ENCODE results near the gene LSAMP. TPM values are rescaled to one million over a fixed set of nuclear protein-coding genes. Genes with fewer than 3 reads are reported as not detected.

Gene LSAMP
- total and polyA plus RNA-seq, 2 experiments from 2014 or later: 2.0 to 2.9 TPM

GRCh38 chr3:116198087-116198486 is 247.2 kb downstream of the LSAMP start (continued):
- TF ChIP-seq, protein P1, sequence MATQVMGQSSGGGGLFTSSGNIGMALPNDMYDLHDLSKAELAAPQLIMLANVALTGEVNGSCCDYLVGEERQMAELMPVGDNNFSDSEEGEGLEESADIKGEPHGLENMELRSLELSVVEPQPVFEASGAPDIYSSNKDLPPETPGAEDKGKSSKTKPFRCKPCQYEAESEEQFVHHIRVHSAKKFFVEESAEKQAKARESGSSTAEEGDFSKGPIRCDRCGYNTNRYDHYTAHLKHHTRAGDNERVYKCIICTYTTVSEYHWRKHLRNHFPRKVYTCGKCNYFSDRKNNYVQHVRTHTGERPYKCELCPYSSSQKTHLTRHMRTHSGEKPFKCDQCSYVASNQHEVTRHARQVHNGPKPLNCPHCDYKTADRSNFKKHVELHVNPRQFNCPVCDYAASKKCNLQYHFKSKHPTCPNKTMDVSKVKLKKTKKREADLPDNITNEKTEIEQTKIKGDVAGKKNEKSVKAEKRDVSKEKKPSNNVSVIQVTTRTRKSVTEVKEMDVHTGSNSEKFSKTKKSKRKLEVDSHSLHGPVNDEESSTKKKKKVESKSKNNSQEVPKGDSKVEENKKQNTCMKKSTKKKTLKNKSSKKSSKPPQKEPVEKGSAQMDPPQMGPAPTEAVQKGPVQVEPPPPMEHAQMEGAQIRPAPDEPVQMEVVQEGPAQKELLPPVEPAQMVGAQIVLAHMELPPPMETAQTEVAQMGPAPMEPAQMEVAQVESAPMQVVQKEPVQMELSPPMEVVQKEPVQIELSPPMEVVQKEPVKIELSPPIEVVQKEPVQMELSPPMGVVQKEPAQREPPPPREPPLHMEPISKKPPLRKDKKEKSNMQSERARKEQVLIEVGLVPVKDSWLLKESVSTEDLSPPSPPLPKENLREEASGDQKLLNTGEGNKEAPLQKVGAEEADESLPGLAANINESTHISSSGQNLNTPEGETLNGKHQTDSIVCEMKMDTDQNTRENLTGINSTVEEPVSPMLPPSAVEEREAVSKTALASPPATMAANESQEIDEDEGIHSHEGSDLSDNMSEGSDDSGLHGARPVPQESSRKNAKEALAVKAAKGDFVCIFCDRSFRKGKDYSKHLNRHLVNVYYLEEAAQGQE (IDR thresholded peaks at IDR 0.05; ENCODE audit: unreplicated experiment): no peak
- no peak for TF ChIP-seq ZNF114 (CRISPR knock-in tag; IDR thresholded peaks at IDR 0.05)
- TF ChIP-seq JUNB (IDR thresholded peaks at IDR 0.05; ENCODE audit: unreplicated experiment): no peak

- Histone ChIP-seq H3K4me1 (ENCODE audit: insufficient read depth) (0 out of 2 replicates have a peak, but pooled peaks cover 5% of the 10 kb centered on the region), H3F3A (replicated peaks; ENCODE audit: low read depth) (no peaks in the 10 kb centered on the region), H3K27ac (ENCODE audit: low read depth) (no peak overlapping the region), H3K36me3 (ENCODE audit: insufficient read depth) (no peaks in the 10 kb centered on the region), H3K4me2 (no peak overlapping the region), H4K20me1 (replicated peaks; ENCODE audit: insufficient read depth) (no peaks in the 10 kb centered on the region), H3K79me2 (replicated peaks; ENCODE audit: insufficient read depth) (no peaks in the 10 kb centered on the region), H2AFZ (no peak overlapping the region), H3K4me3 (no peak overlapping the region), H3K27me3 (ENCODE audit: insufficient read depth) (no peaks in the 10 kb centered on the region), H3K9me2 (ENCODE audit: insufficient read depth) (no peaks in the 10 kb centered on the region; the same call in 1 of the 2 replicates)
- H3K27me3 Mint-ChIP-seq (ENCODE audit: insufficient read depth, low read depth, poor library complexity): peaks cover 4% of the 10 kb centered on the region
- ATAC-seq (no peak), DNase-seq (ENCODE audit: low spot score) (no peak)
- H3K9me3 Mint-ChIP-seq: no peaks in the 10 kb centered on the region
- peaks cover 4% of the 10 kb centered on the region; the same call in 2 of the 3 replicates for H3K4me1 Mint-ChIP-seq
- H3K27ac Mint-ChIP-seq: no peak overlapping the region
- H3K36me3 Mint-ChIP-seq (ENCODE audit: low read depth): no peaks in the 10 kb centered on the region
- H3K4me3 Mint-ChIP-seq: no peak overlapping the region
- TF ChIP-seq CREB1 (CRISPR knock-in tag; IDR thresholded peaks at IDR 0.05; ENCODE audit: low read depth) (no peak), EZH2phosphoT487 (IDR thresholded peaks at IDR 0.05; ENCODE audit: unreplicated experiment) (no peak), ZNF462 (CRISPR knock-in tag; IDR thresholded peaks at IDR 0.05) (no peak), NANOG (IDR thresholded peaks at IDR 0.05; ENCODE audit: borderline replicate concordance) (no peak), POLR2AphosphoS5 (IDR thresholded peaks at IDR 0.05; ENCODE audit: low read depth) (no peak), ZNF114 (CRISPR knock-in tag; IDR thresholded peaks at IDR 0.05) (no peak), STAT1 (IDR thresholded peaks at IDR 0.05; ENCODE audit: unreplicated experiment) (no peak)
- TF ChIP-seq, protein P1 (IDR thresholded peaks at IDR 0.05; ENCODE audit: unreplicated experiment): no peak
- TF ChIP-seq, protein P2, sequence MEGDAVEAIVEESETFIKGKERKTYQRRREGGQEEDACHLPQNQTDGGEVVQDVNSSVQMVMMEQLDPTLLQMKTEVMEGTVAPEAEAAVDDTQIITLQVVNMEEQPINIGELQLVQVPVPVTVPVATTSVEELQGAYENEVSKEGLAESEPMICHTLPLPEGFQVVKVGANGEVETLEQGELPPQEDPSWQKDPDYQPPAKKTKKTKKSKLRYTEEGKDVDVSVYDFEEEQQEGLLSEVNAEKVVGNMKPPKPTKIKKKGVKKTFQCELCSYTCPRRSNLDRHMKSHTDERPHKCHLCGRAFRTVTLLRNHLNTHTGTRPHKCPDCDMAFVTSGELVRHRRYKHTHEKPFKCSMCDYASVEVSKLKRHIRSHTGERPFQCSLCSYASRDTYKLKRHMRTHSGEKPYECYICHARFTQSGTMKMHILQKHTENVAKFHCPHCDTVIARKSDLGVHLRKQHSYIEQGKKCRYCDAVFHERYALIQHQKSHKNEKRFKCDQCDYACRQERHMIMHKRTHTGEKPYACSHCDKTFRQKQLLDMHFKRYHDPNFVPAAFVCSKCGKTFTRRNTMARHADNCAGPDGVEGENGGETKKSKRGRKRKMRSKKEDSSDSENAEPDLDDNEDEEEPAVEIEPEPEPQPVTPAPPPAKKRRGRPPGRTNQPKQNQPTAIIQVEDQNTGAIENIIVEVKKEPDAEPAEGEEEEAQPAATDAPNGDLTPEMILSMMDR (conservative IDR thresholded peaks at IDR 0.05; ENCODE audit: low read depth in 2 of 2): no peak
These were observed 252.8 kb downstream of the LSAMP start for GRCh38 chr3:116192464-116192863.
